Measurements from ENCODE around the gene RAPGEF1.

- TF ChIP-seq POLR2AphosphoS5 (IDR thresholded peaks at IDR 0.05; ENCODE audit: control insufficient read depth, insufficient read depth, low read depth, low read length) (no peak), HMG20B (CRISPR knock-in tag; IDR thresholded peaks at IDR 0.05) (no peak), MNT (conservative IDR thresholded peaks at IDR 0.05) (no peak), FOXK1 (CRISPR knock-in tag; IDR thresholded peaks at IDR 0.05; ENCODE audit: borderline replicate concordance) (no peak), CTCF (IDR thresholded peaks at IDR 0.05 in 2 of 3, conservative IDR thresholded peaks at IDR 0.05 in 1 of 3; ENCODE audit: insufficient read depth in 2 of 3, low read depth in 1 of 3, low read length in 3 of 3) (no peak), HDAC3 (IDR thresholded peaks at IDR 0.05; ENCODE audit: borderline replicate concordance, partially characterized antibody) (no peak), PHTF2 (CRISPR knock-in tag; IDR thresholded peaks at IDR 0.05) (no peak), CCAR2 (IDR thresholded peaks at IDR 0.05; ENCODE audit: low read depth, low read length) (no peak)
These were observed 1.0 kb upstream of the RAPGEF1 start for GRCh38 chr9:131740898-131741297.
